Neural cell (in vitro differentiated cells): ENCODE data around the gene RAB3D. TPM values are rescaled to one million over a fixed set of nuclear protein-coding genes. Genes with fewer than 3 reads are reported as not detected.

Experiments
- H2AFZ ChIP-seq: fragments of 200-600, 300-800 bp; sonication (generic), shearing (Covaris generic); 2 replicates; pipeline ENCODE4 v1.6.0; 2014; ENCODE audit warnings: low read depth, mild to moderate bottlenecking, antibody characterized with exemption, low read length, moderate library complexity
- H3F3A ChIP-seq: fragments of 200-600 bp; shearing (Covaris generic); 2 replicates; pipeline ENCODE4 v1.6.1; 2016; ENCODE audit warnings: mild to moderate bottlenecking, moderate library complexity, mixed read lengths, antibody characterized with exemption, low read length; ENCODE audit not compliant: insufficient read depth, poor library complexity, severe bottlenecking
- H3K27ac ChIP-seq: fragments of 200-600, 300-800 bp; sonication (generic), shearing (Covaris generic); 2 replicates; pipeline ENCODE4 v1.5.1; 2014; ENCODE audit warnings: mild to moderate bottlenecking, low read length, moderate library complexity
- H3K27me3 ChIP-seq: fragments of 300-800, 200-600 bp; sonication (generic), shearing (Covaris generic); 2 replicates; pipeline ENCODE4 v1.6.0; 2014; ENCODE audit warnings: mild to moderate bottlenecking, low read depth, low read length, moderate library complexity; ENCODE audit not compliant: insufficient read depth
- H3K36me3 ChIP-seq: fragments of 300-800, 200-600 bp; sonication (generic), shearing (Covaris generic); 2 replicates; pipeline ENCODE4 v1.5.1; 2014; ENCODE audit warnings: mild to moderate bottlenecking, antibody characterized with exemption, low read length, moderate library complexity; ENCODE audit not compliant: insufficient read depth
- H3K4me2 ChIP-seq: fragments of 300-800, 200-600 bp; sonication (generic), shearing (Covaris generic); 2 replicates; pipeline ENCODE4 v1.6.0; 2014; ENCODE audit warnings: mild to moderate bottlenecking, low read length
- H3K4me3 ChIP-seq: fragments of 300-800, 200-600 bp; sonication (generic), shearing (Covaris generic); 2 replicates; pipeline ENCODE4 v1.5.1; 2014; ENCODE audit warnings: mild to moderate bottlenecking, low read length, moderate library complexity
- H3K79me2 ChIP-seq: fragments of 200-600 bp; shearing (Covaris generic); replicated peaks from 2 replicates; pipeline ENCODE4 v1.6.0; 2014; ENCODE audit warnings: mild to moderate bottlenecking, low read length, moderate library complexity; ENCODE audit not compliant: insufficient read depth
- H3K9ac ChIP-seq: fragments of 300-800, 200-600 bp; sonication (generic), shearing (Covaris generic); 2 replicates; pipeline ENCODE4 v1.6.1; 2016; ENCODE audit warnings: mild to moderate bottlenecking, low read length, mixed read lengths
- H3K9me2 ChIP-seq: fragments of 200-600 bp; shearing (Covaris generic); 2 replicates; pipeline ENCODE4 v1.6.1; 2016; ENCODE audit warnings: mild to moderate bottlenecking, low read length, mixed read lengths; ENCODE audit not compliant: insufficient read depth
- H3K9me3 ChIP-seq: fragments of 200-600, 300-800 bp; sonication (generic), shearing (Covaris generic); 2 replicates; pipeline ENCODE4 v1.6.1; 2016; ENCODE audit warnings: mild to moderate bottlenecking, mixed run types, low read length, moderate library complexity, mixed read lengths
- H4K20me1 ChIP-seq: fragments of 200-600 bp; shearing (Covaris generic); 2 replicates; pipeline ENCODE4 v1.6.1; 2016; ENCODE audit warnings: mild to moderate bottlenecking, mixed run types; ENCODE audit not compliant: insufficient read depth
- CTCF ChIP-seq: fragments of 450-650 bp; IDR thresholded peaks from 2 replicates; pipeline ENCODE4 v1.5.1; 2014; ENCODE audit warnings: antibody characterized with exemption, mild to moderate bottlenecking, moderate library complexity; ENCODE audit not compliant: poor library complexity, severe bottlenecking
- EP300 ChIP-seq: fragments of 450-650 bp; conservative IDR thresholded peaks from 2 replicates; pipeline ENCODE4 v1.6.1; 2014; ENCODE audit warnings: antibody characterized with exemption, mild to moderate bottlenecking, moderate library complexity; ENCODE audit not compliant: poor library complexity, severe bottlenecking
- EZH2 ChIP-seq: fragments of 200-600, 300-800 bp; shearing (Covaris generic), sonication (generic); IDR thresholded peaks from 2 replicates; pipeline ENCODE4 v1.6.1; 2014; ENCODE audit warnings: antibody characterized with exemption, low read length, borderline replicate concordance, mild to moderate bottlenecking; ENCODE audit not compliant: insufficient read depth, poor library complexity, severe bottlenecking
- MXI1 ChIP-seq: fragments of 450-650 bp; conservative IDR thresholded peaks from 2 replicates; pipeline ENCODE4 v1.6.1; 2014; ENCODE audit warnings: antibody characterized with exemption, mild to moderate bottlenecking; ENCODE audit not compliant: poor library complexity, severe bottlenecking
- POLR2AphosphoS5 ChIP-seq: IDR thresholded peaks from 2 replicates; pipeline ENCODE4 v1.6.1; 2012
- RAD21 ChIP-seq: fragments of 450-650 bp; conservative IDR thresholded peaks from 2 replicates; pipeline ENCODE4 v1.6.1; 2014; ENCODE audit warnings: antibody characterized with exemption, mild to moderate bottlenecking, moderate library complexity
- REST ChIP-seq: IDR thresholded peaks from 2 replicates; pipeline ENCODE4 v1.6.1; 2012; ENCODE audit warnings: borderline replicate concordance
- SMC3 ChIP-seq: fragments of 450-650 bp; conservative IDR thresholded peaks from 2 replicates; pipeline ENCODE4 v1.6.1; 2014; ENCODE audit warnings: antibody characterized with exemption, mild to moderate bottlenecking, moderate library complexity; ENCODE audit not compliant: poor library complexity
- TAF1 ChIP-seq: IDR thresholded peaks from 2 replicates; pipeline ENCODE4 v1.6.1; 2012; ENCODE audit warnings: low read depth
- polyA plus RNA-seq: library from polyadenylated mRNA; depleted of rRNA; stranded (reverse); fragments of >200 nt; gene quantifications from 2 replicates; pipeline ENCODE4 v1.2.3, GENCODE V29; 2014

RAB3D gene
- polyA plus RNA-seq, 1 donor from 2014 or later = 19.3 TPM

GRCh38 chr19:11273296-11273695, 66.2 kb downstream of the RAB3D start:
- H2AFZ ChIP-seq = no peak overlapping the region
- H3K9me2 ChIP-seq = no peaks in the 10 kb centered on the region
- H3K27ac ChIP-seq = no peak overlapping the region
- H3K9ac ChIP-seq = no peak overlapping the region
- no peaks in the 10 kb centered on the region for H3F3A ChIP-seq
- H3K4me2 ChIP-seq = no peak overlapping the region
- no peaks in the 10 kb centered on the region for H3K79me2 ChIP-seq
- H4K20me1 ChIP-seq = no peaks in the 10 kb centered on the region
- no peak overlapping the region for H3K4me3 ChIP-seq
- no peaks in the 10 kb centered on the region for H3K27me3 ChIP-seq
- TF ChIP-seq MXI1 = no peak
- TF ChIP-seq REST = no peak
- TF ChIP-seq TAF1 = no peak
- TF ChIP-seq SMC3 = no peak
- no peak for TF ChIP-seq EP300
- TF ChIP-seq RAD21 = no peak
- TF ChIP-seq CTCF = no peak
- no peak for TF ChIP-seq EZH2
- TF ChIP-seq POLR2AphosphoS5 = no peak
- H3K36me3 ChIP-seq = no peaks in the 10 kb centered on the region
- no peaks in the 10 kb centered on the region for H3K9me3 ChIP-seq

Other genes with a start within 250 kb of the RAB3D start
- gene SPC24, start 183.9 kb downstream of the RAB3D start, polyA plus RNA-seq = 0.40 and 2.5 TPM in 2 replicates
- 0.25 and 0.26 TPM in 2 replicates for gene KANK2, start 142.1 kb downstream of the RAB3D start, polyA plus RNA-seq
- not detected in 2 replicates for gene ANGPTL8, start 100.0 kb downstream of the RAB3D start, polyA plus RNA-seq
- gene DOCK6, start 77.1 kb downstream of the RAB3D start, polyA plus RNA-seq = 0.48 TPM in 1 of 2 replicates, not detected in the other
- gene TSPAN16, start 43.5 kb downstream of the RAB3D start, polyA plus RNA-seq = not detected in 2 replicates
- 113 and 136 TPM in 2 replicates for gene TMEM205, start 6.6 kb upstream of the RAB3D start, polyA plus RNA-seq
- 2.4 TPM in 1 of 2 replicates, not detected in the other for gene CCDC159, start 6.9 kb upstream of the RAB3D start, polyA plus RNA-seq
- 44.1 and 47.6 TPM in 2 replicates for gene PLPPR2, start 15.8 kb upstream of the RAB3D start, polyA plus RNA-seq
- 2.1 and 2.4 TPM in 2 replicates for gene SWSAP1, start 35.0 kb upstream of the RAB3D start, polyA plus RNA-seq
- gene EPOR, start 44.7 kb upstream of the RAB3D start, polyA plus RNA-seq = 3.1 and 5.8 TPM in 2 replicates
- not detected in 2 replicates for gene RGL3, start 79.7 kb upstream of the RAB3D start, polyA plus RNA-seq
- gene ODAD3, start 95.5 kb upstream of the RAB3D start, polyA plus RNA-seq = 3.4 and 5.4 TPM in 2 replicates
- 29.6 and 70.2 TPM in 2 replicates for gene PRKCSH, start 96.0 kb upstream of the RAB3D start, polyA plus RNA-seq
- gene ELAVL3, start 141.4 kb upstream of the RAB3D start, polyA plus RNA-seq = 38.7 and 68.9 TPM in 2 replicates
- 16.5 and 24.6 TPM in 2 replicates for gene ZNF653, start 166.2 kb upstream of the RAB3D start, polyA plus RNA-seq
- 98.3 and 99.0 TPM in 2 replicates for gene ECSIT, start 189.5 kb upstream of the RAB3D start, polyA plus RNA-seq
- gene CNN1, start 199.2 kb upstream of the RAB3D start, polyA plus RNA-seq = 0.18 TPM in 1 of 2 replicates, not detected in the other
- gene ELOF1, start 219.6 kb upstream of the RAB3D start, polyA plus RNA-seq = 38.0 and 64.8 TPM in 2 replicates
- gene ACP5, start 238.0 kb upstream of the RAB3D start, polyA plus RNA-seq = not detected in 2 replicates